Activated CD4-positive, alpha-beta T cell treated with anti-CD3 and anti-CD28 coated beads, Interleukin-2, Interleukin-6, amounts not matched to agents 100 ng/mL and 50 ng/mL, durations not matched to agents 16 hours and 8 hours (primary cell): ENCODE results near the gene CSRNP2.

ENCODE experiments used
- DNase-seq: peaks from one replicate; pipeline ENCODE4 v3.0.0-alpha.2; 2020

The CSRNP2 gene

DNA sequence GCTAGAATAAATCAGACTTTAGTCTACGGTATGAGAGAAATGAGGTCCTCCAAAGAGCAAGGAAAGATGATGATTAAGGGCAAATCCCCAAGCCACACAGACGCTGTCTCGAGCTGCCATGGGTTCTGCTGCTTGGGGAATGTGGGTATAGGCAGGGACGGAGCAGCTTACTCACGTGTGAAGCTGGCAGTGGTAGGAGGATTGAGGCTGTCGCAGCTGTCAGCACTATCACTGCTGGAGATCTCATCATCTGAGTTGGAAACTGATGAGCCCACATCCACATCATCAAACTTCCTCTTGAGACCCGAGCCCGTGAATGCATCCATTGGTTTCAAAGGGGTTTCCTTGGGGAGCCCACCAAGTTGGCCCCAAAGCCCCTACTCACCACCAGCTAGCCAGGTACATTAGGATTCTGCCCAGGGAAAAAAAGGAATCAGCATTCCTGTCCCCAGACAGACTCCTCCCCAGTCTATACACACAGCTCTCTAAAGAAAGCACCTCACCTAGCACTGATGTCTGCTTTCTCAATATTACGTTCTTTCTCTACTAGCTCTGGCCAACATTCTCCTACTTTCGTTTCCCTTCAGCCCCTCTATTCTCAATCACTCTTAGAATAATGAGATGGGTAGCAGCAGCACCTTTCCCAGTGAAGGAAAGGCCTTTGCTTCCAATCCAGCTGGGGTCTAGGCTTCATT is 7.0 kb downstream of the CSRNP2 start:
- DNase-seq: peak; percentile 32

DNA sequence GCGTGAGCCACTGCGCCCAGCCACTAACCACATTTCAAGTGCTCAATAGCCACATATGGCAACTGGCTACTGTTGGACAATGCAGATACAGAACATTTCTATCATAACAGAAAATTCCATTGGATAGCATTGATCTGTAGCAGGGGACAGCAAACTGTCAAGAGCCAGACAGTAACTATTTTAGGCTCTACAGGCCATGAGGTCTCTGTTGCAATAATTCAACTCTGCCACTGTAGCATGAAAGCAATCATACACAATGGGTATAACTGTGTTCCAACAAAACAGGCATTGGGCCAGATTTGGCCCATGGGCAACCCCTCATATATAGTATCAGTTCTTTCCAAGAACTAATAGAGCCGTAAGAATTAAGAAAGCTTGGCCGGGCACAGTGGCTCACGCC is 8.0 kb downstream of the CSRNP2 start:
- no peak for DNase-seq

DNA sequence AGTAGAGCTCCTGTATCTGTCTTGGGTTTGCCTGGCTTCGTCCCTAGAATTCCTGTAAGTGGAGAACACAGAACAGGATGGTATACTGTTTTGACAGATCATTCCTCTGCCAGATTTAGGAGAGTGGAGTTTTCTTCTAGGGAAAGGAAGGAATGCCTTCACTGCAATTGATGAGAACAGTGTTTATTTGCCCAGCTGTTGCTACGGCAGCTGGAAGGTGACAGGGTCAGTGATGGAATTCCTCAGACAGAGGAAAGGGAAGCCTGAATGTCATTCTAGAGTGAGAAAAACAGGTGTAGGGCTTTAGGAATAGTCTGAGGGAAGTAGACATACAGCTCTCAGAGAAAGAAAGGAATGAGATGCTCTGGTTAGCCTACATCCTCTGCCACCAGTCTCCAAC is 11.7 kb downstream of the CSRNP2 start:
- no peak for DNase-seq

DNA sequence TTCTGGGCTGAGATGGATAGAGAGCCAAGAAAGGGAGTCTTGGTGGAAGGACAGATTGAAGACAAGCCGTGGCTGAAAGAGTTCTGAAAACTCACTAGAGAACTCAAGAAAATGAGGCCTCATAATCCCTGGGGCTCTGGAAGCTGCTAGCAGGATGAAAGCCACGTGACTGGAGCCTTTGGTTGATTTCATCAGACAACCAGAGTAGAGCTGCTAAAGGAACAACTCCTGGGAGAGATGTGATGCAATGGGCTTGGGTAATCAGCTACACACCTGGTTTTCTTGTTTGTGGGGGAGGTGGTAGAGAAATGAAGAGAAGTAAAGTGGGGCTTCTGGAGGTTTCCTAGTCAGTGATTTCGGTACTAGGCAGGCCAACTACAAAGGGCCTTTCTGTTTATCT is 13.4 kb downstream of the CSRNP2 start:
- DNase-seq: no peak

DNA sequence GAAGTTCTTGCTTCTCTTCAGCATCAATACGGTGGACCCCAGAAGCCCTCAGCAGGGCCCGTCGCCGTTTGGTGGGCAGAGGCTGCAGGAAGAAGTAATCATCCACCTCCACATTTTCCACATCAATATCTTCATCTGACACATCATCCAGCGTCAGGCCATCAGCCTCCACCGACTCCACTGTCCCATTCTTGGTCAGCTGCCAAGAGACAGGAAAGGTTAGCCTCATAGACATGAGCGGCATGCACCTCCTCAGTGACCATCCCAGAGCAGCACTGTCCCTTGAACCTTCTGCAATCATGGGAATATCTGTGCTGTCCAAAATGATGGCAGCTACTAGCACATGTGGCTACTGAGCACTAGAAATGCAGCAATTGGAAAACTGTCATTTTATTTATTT is 15.6 kb downstream of the CSRNP2 start:
- no peak for DNase-seq

DNA sequence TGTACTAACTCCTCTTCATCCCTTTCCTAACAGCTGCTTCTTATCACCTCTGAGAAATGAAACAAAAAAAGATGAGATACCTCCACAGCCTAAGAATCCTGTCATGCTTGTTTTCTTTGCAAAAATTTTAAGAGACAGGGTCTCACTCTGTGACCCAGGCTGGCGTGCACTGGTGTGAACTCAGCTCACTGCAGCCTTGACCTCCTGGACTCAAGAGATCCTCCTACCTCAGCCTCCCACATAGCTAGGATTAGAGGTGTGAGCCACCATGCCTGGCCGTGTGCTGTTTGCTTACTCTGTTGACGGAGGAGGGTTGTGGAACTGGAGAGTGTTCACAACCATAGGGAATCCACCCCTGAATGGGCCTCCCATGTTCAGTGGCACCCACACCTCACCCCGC is 16.2 kb downstream of the CSRNP2 start:
- no peak for DNase-seq

DNA sequence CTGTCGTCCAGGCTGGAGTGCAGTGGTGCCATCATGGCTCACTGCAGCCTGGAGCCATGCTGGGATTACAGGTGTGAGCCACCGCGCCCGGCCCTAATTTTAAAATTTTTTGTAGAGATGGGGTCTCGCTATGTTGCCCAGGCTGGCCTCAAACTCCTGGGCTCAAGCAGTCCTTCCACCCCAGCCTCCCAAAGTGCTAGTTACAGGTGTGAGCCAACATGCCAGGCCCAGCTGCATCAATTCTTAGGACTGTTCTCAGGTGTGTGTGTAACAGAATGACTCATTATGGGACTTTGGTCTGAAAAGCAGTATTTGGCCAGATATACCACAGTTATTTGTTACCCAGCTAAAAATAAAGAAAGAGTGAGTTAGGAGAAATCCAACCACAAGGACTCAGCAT is 17.9 kb downstream of the CSRNP2 start:
- no peak for DNase-seq

DNA sequence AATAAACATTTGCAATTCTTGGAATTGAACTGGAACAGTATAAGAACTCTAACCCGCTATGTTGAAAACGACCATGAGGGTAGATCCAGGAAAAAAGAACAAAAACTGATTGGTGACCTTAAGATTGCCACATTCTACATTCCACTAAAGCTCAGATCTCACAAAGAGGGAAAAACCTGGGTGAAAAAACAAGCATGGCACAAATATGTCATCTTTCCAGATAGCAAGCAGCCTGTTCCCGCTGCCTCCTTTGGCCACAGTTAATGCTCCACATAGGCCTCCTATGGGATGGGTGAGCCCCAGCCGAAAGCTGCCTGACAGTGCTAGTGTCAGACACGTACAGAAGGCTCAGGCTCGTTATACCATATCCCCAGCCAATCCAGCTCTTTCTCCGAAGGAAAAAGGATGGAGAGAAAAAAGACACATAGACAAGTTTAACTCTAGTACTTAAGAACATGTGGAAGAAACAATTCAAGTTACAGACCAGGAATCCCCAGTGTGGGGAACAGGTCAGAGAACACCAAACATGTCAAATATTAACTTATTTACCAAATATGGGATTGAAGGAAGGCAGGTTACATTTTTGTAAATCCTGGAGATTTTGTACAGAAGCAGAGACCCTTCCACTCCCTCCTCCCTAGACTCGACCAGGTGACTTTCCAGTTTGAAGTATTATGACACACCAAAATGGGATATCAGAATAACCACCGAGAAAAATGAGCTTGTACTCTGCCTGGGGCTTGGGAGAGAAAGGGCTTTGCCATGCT is 20.6 kb downstream of the CSRNP2 start:
- no peak for DNase-seq

DNA sequence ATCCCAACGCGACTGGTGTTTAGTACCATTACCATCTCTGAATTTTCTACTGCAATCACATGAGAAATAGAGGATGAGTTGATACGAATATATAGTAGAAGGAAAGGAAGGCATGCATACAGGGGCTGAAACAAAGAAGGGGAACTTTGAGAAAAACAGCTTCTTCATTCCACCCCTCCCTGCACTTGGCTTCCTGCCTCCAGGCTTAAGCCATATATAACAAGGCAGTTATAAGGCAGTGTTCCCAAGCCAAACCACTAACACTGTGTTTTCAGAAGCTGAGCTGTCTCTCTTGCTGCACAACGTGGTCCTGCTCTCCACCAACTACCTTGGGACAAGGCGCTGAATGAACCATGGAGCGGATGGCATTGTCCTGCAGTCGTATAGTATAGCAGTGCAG is 24.3 kb downstream of the CSRNP2 start:
- DNase-seq: no peak

DNA sequence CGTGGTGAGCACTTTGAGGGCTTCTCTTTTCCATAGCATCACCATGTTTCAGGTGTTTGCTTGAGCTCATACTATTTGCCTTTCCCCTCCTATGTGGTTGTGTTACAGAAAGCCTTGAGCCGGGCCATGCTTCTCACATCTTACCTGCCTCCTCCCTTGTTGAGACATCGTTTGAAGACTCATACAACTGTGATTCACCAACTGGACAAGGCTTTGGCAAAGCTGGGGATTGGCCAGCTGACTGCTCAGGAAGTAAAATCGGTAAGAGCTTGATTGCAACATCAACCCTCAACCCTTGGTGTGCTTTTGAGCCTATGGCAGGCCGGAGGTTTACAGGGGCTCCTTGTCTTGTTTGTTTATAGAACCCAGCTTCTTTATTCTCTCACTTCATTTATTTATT is 27.2 kb downstream of the CSRNP2 start:
- no peak for DNase-seq

DNA sequence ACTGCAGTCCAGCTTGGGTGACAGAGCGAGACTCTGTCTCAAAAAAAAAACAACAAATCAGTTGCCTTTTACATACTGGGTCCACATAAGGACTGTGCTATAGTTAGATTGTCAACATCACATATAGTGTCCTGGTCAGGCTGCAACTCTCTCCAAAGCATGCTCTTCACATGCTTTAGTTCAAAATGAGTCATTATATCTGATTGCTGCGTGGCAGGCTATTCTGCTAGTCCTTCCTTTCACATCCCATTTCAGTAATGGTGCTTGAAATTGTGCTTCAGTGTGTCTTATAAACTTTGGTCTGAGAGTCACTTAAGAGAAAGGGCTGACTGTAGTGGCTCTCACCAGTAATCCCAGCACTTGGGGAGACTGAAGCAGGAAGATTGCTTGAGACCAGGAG is 28.3 kb downstream of the CSRNP2 start:
- no peak for DNase-seq

DNA sequence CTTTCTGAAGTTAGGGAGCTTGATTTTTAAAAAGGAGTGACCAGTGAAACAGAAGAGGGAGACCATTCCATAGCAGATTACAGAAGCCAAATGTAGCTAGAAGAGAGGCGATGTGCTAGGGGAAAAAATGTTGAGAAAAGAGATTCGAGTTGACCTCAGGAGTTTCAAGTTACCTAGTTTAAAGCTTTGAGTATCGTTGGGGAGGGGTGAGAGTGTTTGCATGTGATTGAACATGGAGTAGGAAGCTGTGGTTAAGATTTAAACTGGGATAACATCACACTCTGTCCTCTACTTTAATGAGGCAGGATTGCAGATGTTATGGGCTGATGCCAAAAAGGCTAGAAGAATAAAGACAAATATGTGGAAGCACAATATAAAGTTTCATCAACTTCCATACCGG is 31.6 kb downstream of the CSRNP2 start:
- DNase-seq: no peak

DNA sequence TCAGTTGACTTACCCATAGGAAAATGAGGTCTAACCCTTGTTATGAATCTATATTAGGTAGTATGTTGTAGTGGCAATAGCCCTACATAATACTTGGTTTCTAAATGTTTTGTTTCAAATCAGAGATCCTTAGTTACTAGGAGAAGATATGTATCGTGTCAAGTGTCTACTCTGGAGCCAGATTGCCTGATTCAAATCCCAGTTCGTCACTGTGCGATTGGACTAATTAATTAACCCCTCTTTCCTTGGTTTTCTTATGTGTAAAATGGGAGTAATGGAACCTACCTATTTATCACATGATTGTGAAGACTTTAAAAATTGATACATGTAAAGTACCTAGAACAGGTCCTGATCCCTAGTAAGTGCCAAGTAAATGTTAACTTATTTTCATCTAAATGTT is 33.9 kb downstream of the CSRNP2 start:
- DNase-seq: no peak

DNA sequence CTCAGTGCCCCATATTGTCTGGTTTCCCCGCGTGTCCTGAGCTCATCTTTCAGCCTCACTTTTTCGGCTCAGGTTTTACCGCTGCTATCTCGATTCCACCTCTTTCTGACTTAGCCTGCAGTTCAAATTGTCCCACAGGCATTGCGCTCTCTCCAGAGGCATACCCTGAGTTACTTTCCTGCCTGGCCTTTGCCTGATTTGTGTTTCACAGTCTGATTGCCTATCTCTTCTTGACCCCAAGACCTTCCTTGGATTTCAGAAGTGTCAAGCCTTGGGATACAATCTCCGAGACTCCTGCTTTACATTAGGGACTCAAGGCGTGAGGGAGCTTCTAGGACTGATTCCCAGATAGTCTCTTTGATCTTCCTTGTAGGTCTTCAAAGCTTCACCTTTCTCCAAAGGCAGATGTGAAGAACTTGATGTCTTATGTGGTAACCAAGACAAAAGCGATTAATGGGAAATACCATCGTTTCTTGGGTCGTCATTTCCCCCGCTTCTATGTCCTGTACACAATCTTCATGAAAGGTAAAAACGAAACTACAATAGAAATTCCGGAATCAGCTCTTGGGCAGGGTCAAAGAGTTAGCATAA is 34.6 kb downstream of the CSRNP2 start:
- no peak for DNase-seq

DNA sequence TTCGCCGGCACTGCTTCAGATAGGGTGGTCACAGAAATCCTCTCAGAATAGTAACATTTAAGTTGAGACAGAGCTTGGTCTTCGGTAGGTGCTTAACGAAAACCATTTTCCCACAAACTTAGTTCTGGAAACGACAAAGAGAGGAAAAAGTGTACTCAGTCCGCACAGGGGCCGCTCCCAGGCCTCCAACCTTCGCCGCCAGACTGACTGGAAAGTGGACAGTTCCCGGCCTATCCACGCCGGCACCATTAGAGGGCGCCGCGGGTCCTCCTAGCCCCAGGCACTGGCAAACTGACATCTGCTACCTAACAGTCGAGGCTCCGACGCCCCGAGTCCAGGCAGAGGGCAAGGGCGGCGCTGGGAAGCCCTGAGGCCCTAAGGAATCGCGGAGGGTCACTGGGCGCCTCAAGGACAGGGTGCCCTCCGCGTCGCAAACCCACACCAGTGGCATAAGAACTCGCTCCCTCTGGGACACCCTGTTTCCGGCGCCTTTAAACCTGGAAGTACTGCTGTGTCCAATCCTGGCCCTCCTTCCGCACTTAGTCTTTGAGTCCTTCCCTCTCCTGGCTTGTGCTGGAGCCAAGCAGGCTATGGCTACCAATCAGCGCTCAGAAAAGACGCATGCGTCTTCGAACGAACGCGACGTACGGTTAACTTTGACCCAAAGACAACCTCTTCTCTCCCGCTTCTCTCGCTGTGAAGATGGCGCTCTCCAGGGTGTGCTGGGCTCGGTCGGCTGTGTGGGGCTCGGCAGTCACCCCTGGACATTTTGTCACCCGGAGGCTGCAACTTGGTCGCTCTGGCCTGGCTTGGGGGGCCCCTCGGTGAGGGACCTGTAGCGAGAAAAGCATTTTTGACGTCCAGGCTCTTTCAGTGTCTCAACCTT is 35.5 kb downstream of the CSRNP2 start, which contains the start of gene LETMD1:
LETMD1 (plus strand) TSS at position 673 of the 886 bp plus-strand sequence; CDS start at position 703, 30 bp downstream.
- DNase-seq: peak; percentile 96

DNA sequence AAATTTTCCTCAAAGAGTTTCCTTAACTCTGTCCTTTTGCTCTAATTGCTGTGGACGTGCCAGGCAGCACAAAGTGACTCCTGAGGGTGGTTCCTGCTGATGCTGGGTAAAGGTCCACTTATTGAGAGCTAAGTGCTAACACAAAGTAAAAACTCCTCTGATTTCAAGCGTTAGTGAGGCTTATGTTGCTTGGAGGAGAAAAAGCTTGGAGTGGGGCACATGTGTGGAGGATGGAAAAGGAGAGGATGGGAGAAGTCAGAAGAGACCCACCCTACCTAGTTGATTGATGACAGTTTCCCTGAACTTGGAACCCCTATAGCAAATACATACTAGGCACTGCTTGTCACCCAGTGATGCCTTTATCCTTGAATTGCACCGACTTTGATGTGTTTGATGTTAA is 47.1 kb downstream of the CSRNP2 start:
- no peak for DNase-seq

DNA sequence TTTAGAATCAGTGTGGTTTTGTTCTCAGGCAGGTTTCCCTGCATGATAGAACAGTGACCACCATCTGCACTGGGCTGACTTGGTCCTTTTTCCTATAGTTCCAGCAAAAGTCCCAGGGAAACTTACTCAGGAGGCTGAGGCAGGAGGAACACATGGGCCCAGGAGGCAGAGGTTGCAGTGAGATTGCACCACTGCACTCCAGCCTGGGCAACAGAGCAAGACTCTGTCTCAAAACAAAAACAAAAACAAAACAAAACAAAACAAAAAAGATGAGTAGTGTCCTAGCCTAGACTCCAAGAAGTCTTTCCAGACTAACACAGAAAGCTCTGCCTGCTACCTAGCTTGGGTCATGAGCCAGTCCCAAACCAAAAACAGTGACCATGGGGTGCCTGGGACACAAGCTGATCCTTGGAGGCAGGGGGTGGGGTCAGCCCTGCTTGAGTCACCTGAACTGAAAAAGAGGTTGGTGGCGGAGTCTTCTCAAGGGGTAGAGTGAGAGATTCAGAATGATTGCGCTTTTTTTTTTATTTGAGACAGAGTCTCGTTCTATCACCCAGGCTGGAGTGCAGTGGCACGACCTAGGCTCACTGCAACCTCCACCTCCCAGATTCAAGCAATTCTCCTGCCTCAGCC is 49.8 kb downstream of the CSRNP2 start:
- DNase-seq: no peak

DNA sequence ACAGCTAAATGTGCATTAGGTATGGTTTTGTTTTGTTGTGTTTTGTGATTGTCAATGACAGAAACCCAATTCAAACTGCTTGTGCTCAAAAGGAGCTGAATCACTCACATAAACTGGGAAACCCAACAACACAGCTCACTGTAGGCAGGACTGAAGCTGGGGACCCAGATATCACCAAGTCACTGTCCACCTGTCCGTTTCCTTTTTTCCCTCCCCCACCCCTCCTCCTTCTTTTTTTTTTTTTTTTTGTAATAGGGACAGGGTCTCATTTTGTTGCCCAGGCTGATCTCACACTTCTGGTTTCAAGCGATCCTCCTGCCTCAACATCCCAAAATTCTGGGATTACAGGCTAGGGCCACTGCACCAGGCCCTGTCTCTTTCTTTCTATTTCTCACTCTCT is 50.3 kb downstream of the CSRNP2 start:
- DNase-seq: no peak

DNA sequence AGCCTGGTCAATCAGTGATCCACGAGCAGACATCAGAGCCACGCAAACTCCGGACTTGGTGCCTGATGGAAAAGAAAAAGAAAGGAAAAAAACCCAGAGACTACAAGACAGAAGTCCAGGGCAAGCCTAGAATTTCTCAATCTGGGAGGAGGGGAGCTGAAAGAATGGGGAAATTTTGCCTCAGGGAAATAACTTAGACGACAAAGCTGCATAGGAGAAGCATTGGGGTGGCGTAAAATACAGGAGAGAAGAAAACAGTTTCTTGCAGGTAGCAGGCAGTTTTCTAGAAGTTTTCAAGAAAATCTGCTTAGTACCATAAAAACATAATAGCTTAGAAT is 54.6 kb downstream of the CSRNP2 start:
- DNase-seq: no peak

DNA sequence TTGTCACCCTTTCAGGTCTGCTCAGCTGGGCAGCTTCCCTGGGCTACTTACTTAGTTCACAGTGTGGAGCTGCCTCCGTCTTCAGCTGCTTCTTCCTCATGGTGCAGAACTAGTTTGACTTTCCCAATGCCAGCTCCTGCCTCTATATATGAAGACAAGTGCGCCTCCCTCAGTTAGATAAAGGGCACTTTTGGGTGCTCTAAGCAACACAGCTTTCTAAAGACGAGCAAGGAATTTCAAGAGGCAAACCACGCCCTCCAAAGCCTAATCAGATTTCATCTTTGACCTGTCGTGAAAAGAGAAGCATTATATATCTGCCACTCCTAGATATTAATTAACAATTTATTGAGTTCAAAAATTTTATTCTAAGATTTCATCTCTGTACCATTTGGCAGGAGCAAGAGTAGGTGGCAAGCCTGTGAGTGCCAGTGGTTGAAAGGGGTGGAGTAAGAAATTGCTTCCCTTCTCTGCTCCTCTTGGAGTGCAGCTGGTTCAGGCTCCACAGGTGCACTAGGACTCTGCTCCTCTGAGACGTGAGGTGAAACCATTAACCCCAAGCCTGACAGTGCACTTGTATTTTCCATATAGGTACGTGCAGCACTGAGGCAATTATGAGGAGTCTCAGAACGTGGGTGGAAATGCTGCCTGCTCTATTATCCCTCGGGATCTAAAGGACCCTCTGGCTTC is 55.1 kb downstream of the CSRNP2 start:
- peak; percentile 54 for DNase-seq

DNA sequence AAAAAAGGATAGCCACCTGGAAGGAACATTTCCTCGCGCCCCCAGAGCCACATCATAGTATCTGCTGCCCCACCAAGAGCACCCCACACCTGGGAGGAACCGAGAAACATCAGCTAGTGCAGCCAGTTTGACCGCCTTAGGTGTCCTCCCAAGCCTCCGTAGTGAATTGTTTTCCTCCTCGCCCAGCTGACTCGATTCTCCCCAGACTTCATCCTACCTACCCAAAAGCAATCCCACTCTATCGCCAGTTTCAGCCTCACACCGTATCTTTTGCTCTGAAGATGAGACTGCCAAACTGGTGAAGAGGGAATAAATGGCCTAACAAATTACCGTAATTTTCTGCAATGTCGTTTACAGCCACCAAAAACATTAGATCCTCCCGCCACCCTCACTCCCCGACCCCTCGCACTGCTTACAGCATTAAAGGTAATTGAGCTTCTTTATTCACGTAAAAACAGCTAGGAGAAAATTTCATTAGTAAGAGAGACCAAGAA is 56.0 kb downstream of the CSRNP2 start:
- DNase-seq: no peak
